NCI-H345 treated with DMSO at 0.1 percent for 48 hours (cell line): ENCODE measurements around the gene C2orf72.
"Not testable (repeated sequence)": the region's sequence is repeated elsewhere in the genome, so short reads cannot be mapped to it uniquely, and the experiment has no call there.

Experiments used
- DNase-seq: peaks from one replicate; lab custom pipeline; 2025; ENCODE audit not compliant: unreplicated experiment; lab: John Stamatoyannopoulos, UW

The C2orf72 gene

DNA sequence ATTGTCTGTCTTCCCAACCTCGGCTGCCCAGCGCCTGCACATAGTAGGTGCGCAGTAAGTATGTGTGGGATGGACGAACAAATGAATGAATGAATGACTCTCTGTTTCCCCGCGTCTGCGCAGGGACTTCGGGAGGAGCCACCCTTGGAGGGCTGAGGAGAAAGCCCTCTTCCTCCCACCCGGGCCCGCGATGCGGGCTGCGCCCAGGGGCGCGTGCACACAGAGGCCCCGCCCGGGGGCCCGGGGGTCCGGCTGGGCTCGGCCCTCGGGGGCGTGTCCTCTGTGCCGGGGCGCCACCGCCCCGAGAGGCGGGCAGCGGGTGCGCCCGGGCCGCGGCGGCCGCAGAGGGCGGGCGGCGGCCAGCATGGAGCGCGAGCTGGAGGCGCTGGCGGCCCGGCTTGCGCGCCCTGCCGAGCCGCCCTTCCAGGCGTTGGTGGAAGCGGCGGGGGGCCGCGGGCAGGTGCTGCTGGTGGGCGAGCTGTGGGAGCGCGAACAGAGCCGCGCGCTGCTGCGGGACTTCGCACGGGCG, at the start of gene C2orf72:
TSS of gene C2orf72 (plus strand) at position 322 of the 529 bp plus-strand sequence. CDS start at position 365, 43 bp downstream.
- DNase-seq = no peak

DNA sequence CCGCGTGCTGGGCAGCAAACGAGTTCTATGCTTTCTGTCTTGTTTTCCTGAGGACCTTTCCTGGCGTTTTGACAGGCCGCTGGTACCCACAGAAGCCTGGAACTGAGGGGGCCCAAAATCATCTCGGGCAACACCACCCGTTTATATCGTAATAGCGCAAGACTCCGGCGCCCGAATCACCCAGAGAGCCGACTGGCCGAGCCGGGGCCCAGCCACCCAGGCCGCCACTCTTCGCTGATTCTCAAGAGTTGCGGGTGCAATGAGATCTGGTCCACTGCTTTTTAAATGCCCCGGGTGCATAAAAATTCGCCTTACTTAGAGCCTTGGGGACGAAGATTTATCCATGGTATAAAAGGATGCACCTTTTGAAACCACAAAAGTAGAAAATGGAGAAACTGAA, 47.6 kb upstream of the C2orf72 start:
- DNase-seq = no peak

DNA sequence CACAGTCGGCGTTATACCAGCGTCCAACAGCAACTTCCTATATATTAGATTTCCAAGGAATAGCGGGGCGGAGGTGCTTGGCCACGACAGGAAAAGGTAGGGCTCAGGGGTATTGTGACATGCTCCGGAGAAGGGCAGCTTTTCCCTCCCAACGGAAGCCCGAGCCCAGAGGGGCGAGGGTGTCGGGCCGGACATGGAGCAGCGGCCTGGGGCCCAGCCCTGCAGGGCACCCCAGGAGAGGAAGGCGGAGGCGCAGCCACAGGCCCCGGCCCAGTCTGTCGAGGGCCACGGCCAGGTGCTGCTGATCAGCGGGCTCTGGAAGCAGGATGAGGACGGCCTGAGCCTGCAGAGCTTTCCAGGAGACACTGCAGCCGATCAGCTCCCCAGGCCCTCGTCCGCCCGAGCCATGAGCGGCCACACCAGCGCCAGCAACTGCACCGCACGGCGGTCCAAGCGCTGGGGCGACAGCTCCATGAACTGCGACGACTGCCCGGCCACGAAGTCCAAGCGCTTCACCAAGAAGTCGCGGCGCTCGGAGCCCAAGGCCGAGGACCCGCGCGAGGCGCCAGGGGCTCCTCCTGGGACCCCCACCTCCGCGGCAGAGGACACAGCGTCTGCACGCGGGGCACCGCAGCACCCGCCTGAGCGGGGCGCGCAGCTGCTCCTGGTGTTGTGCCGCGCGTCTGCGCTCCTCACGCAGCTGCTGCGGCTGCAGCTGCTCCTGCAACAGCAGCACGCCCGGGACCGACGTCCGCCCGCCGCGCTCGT, 47.0 kb upstream of the C2orf72 start:
- no peak for DNase-seq

DNA sequence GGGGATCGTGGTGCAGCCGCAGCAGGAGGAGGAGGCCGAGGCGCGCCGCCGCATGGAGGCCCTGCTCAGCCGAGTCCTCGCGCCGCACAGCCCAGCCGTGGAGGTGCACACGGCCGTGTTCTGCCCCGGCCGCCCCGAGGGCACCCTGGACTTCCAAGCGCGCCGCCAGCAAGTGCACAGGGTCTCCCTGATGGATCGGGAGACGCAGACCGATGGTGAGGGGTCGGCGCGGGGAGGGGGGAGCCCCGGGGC, 46.5 kb upstream of the C2orf72 start:
- no peak for DNase-seq

- no peak for DNase-seq
Observed at GRCh38 chr2:230991598-230991997, 45.7 kb upstream of the C2orf72 start.

GRCh38 chr2:230995821-230996220, 41.5 kb upstream of the C2orf72 start, which contains the start of gene SPATA3:
TSS of gene SPATA3 (plus strand) at chr2:230996121. CDS start at chr2:230996234, 113 bp downstream.
- no peak for DNase-seq

DNA sequence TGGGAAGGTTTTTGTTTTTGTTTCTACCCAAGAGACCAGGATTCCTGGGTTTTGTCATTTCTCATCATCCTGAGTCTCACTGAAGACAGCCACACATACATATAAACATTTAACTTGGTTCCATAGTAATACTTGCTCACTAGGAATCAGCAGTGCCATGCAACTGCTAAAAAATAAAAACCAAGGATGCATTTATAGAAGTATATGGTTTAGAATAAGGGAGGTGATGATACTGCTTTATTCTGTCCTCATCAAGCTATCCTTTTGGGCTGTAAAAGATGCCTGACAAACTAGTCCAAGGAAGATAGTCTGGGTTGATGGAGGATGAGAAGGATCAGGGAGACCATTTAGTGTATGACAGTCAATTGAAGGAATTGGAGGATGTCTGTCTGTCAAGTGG, 40.7 kb upstream of the C2orf72 start:
- no peak for DNase-seq

- no peak for DNase-seq
Observed at GRCh38 chr2:230998882-230999281, 38.4 kb upstream of the C2orf72 start.

DNA sequence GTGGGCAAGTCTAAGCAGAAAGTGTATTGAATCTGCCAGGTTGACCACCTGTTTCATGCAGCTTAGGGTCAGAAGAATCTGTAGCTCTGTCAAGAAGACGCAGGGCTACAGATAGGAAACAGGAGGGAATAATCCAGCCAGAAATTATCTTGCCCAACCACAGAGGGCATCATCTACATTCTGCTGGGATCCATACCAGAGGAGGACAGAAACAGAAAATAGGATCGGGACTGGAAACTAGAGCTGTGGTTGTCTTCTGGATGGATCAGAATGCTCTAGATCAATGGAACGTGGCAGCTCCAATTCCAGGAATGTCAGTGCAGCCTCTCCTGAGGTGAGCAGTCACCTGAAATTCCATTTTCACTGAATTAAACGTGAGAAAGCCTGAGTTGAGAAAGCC, 37.8 kb upstream of the C2orf72 start:
- no peak for DNase-seq

GRCh38 chr2:231000211-231000904, 37.0 kb upstream of the C2orf72 start:
- no peak for DNase-seq

- no peak for DNase-seq
Observed at GRCh38 chr2:231001036-231001435, 36.3 kb upstream of the C2orf72 start.

- DNase-seq = no peak
Observed at GRCh38 chr2:231001921-231002320, 35.4 kb upstream of the C2orf72 start.

DNA sequence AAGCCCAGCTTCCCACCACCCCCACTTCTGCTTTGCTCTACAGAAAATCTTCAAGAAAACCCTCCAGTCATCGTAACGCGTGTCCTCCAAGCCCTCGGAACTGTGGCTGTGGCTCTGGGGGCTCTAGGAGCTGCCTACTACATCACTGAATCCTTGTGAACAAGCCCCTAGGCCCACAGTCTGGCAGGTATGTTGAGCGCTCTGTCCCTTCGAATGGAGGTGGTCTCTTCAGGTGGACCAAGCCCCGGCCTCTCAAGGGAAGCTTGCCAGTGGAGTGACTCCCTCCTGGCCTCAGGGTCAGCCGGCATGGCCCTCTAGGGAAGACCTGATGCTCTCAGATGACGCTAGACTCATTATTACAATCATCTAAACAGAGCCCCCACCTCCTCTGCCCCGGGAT, 34.7 kb upstream of the C2orf72 start:
- DNase-seq = no peak

- no peak for DNase-seq
Observed at GRCh38 chr2:231003186-231003585, 34.1 kb upstream of the C2orf72 start.

DNA sequence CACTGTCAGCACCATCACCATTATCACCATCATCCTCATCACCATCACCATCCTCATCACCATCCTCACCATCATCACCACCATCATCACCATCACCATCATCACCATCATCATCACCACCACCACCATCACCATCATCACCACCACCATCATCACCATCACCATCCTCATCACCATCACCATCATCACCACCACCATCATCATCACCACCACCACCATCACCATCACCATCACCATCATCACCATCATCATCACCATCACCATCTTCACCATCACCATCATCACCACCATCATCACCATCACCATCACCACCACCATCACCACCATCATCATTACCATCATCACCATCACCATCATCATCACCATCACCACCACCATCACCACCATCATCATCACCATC, 32.4 kb upstream of the C2orf72 start:
- not testable (repeated sequence) for DNase-seq

- DNase-seq = no peak
Observed at GRCh38 chr2:231007286-231008098, 29.8 kb upstream of the C2orf72 start.

- no peak for DNase-seq
Observed at GRCh38 chr2:231008131-231008530, 29.2 kb upstream of the C2orf72 start.

- no peak for DNase-seq
Observed at GRCh38 chr2:231009236-231009919, 27.9 kb upstream of the C2orf72 start.

DNA sequence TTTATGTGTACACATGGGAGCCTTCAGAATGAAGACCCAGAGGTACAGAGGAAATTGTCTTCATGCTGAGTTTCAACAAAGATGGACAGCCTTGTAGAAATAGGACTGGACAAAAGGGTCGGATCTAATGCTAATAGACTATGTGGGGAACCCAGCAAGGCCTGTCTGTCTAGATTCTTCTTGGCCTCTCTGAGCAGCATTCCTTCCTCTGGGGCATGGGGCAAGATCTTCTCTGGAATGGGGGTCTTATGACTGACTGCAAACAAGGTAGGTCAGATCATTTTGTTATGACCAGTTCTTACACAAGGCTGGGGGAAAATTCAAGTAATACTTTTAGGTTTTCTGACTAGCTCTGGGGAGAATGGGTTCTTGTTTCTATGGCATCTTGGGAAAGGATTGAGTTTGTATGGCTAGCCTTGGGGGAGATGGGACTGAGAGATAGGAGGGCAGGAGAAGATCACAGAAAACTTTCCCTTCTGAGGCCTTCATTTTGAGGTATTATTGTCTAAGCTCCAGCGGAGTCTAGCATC, 27.1 kb upstream of the C2orf72 start:
- DNase-seq = no peak

- no peak for DNase-seq
Observed at GRCh38 chr2:231011526-231011925, 25.8 kb upstream of the C2orf72 start.

GRCh38 chr2:231012463-231012862, 24.9 kb upstream of the C2orf72 start:
- no peak for DNase-seq
